HG02623 (cell line): Measurements from ENCODE around the gene SUCO.
"Not testable (repeated sequence)": the region's sequence is repeated elsewhere in the genome, so short reads cannot be mapped to it uniquely, and the experiment has no call there.

Source experiments
- ATAC-seq: cut with Tn5 transposase; IDR thresholded peaks from one replicate; pipeline ENCODE4 v1.9.1; 2021; ENCODE audit warnings: moderate library complexity; ENCODE audit not compliant: unreplicated experiment

SUCO gene

DNA sequence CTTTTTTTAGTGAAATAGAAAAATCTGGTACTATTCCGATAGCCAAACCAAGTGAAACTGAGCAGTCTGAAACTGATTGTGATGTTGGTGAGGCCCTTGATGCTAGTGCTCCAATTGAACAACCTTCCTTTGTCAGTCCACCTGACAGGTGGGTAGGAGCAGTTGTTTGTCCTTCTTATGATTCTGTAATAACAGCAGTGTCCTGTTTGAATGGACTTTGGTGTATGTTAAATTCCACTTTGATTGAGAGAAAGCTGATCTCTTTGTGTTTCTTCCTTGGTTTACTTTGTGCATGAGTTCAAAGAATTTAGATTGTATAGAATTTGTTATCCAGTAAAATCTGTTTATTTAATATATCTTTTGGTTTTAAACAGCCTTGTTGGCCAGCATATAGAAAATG is 24.3 kb downstream of the SUCO start:
- ATAC-seq = no peak

DNA sequence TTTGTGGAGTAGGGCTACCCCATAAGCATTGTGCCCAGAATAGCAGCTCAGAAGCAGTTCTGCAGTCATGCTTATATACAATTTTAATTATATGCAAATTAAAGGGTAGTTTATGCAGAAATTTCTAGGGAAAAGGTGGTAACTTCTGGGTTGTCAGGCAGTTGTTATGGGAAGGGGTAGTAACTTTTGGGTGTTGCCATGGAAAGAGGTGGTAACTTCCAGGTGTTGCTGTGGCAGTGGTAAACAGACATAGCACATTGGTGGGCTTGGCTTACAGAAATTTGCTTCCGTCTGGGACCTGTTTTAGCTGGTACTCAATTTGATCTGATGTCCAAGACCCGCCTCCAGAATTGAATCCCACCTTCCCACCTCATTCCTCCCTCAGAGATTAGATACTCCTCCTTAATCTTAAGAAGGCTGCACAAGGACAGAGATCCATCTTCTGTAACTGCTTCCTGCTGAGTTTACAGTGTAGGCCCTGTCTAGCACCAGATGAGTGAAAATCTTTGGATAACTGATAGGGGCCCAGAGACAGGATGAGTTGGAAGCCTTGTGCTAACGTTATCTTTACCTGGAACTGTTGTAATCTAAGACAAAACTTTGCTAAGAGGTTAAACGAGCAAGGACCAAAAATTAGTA is 26.7 kb downstream of the SUCO start:
- no peak for ATAC-seq

DNA sequence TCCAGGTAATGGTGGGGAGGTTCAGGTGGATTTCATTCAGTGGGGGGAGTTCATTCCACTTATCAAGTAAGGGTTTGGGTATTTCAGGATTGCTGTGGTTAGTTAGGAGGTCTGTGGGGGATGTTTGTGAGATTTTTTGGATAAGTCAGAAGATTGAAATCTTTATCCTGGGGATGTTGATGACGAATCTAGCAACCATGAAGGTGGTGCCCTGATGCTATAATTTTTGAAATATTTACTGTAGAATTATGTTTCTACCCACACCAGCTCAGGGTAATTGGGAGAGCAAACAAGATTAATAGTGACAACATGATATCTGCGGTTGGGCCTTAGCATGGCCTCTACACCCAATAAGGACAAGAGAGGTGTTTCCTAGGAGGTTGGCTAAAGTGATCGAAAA is 28.3 kb downstream of the SUCO start:
- no peak for ATAC-seq

DNA sequence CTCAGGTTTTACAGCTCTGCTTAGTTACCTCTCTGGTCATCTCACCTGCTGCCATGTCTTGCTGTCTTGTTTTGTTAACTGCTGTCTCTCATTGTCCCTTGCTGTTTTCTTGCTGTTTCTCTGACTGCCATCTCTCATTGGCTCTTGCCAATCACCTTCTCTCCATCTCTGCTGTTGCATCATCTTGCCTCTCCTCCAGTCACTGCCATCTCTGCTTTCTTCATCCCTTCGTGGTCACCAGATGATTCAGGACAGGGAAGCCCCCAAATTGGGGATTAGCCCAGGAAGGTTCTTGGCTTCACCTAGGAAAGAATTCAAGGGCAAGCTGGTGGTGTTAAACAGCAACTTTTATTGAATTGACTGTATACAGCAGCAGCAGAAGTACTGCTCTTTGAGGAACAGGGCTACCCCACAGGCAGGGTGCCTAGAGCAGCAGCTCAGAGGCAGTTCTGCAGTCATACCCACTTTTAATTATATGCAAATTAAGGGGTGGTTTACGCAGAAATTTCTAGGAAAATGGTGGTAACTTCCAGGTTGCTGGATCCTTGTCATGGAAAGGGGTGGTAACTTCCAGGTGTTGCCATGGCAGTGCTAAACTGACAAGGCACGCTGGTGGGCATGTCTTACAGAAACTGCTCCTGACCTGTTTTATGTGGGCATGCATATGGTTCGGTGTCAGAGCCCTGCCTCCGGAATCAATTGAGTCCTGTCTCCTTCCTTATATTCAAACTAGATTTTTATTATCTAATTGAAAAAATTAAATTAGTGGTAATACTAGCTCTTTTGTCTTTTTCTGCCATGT is 33.4 kb downstream of the SUCO start:
- ATAC-seq = no peak

DNA sequence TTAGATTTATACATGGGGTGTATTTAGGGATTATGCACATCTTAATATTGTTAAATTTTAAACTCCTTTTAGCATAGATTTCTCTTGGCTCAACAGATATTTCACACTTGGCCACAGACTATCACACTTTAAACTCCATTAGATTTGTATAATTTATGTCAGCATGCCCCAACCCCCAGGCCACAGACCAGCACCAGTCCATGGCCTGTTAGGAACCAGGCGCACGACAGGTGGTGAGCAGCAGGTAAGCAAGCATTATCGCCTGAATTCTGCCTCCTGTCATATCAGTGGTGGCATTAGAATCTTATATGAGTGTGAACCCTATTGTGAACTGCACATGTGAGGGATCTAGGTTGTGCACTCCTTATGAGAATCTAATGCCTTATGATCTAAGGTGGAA is 34.8 kb downstream of the SUCO start:
- ATAC-seq = no peak

DNA sequence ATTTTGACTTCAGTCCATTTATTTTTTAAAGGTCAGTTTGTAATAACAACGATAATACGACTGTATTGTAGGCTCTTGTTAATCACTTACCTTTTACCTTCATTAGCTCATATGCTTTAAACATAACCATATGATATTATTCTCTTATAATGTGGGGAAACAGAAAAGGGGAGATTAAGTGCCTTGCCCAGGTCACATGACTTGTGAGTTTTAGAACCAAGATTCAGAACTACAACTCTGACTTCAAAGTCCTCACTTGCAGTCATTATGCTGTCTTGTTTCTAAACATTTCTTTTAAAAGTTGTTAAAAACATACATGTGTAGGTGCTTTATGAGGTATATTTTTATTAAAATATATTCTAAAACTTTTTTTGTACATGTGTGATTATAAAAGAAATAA is 41.1 kb downstream of the SUCO start:
- no peak for ATAC-seq

DNA sequence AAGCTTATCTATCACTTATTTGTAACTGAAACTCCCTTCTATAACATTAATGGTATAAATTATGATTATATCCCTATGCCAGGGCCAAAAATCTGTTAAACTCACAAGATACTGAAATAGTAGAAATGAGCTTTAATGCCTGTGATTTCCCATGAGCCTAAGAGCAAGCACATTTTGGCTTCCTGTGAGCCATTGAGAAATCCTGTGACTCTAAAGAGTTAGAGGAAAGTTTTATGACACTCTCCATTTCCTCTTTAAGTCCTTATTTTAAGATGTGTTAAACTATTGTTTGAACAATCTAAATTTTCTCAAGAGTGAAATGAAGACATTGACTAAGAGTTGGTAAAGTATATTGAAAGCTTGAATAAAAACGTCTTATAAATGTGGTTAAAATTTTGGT is 45.6 kb downstream of the SUCO start:
- no peak for ATAC-seq

DNA sequence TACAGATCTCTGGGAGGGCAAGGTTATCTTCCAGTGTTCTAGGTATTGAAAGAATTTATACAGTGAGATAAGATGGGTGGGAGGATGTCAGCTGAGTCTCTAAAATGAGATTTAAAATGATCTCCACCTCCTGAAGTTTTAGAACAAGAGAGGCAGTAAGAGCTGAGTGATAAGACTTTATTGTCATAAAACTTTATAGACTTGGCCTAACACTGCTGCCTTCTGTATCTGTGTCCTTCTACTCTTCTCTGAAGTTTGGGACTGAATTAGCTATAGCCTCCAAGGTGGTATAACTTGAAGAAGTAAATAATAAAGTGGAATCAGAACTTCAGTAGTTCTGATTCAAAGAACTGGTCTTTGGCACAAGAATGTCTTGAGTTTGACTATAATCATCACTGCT is 48.3 kb downstream of the SUCO start:
- ATAC-seq = no peak

DNA sequence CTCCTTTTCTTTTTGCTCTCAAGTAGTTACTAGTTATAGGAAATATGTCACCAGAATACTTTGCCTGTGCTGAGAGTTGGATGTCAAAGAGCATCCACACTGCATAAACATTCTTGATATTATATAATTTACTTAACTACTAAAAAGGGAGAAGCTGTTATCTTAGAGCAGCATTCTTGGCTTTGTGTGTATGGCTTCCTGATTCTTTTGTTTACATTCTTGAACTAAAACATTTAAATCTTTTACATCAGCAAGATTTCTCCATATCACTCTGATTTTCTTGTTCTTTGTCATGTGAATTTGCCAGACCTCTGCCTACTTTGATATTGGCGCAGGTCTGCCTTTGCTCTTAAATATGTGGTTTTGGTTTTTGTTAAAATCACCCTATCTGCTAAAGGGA is 48.8 kb downstream of the SUCO start:
- ATAC-seq = no peak

DNA sequence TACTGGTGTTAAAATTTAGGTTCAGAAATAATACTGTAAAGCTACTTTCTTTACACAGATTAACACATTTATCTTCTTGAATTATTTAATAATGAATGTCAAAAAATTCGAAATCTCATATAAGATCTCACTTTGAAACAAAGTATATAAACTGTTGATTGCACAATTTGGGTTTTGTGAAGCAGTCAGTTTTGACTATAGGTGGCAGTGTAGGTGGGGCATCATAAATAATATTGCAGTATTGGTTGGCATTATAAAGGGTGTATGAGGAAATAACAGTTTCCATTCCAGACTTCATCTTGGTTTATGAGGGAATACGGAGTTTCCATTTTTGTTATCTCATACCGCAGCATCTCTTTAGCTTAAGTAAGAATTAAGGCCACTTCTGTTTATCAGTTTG is 49.9 kb downstream of the SUCO start:
- ATAC-seq = no peak

DNA sequence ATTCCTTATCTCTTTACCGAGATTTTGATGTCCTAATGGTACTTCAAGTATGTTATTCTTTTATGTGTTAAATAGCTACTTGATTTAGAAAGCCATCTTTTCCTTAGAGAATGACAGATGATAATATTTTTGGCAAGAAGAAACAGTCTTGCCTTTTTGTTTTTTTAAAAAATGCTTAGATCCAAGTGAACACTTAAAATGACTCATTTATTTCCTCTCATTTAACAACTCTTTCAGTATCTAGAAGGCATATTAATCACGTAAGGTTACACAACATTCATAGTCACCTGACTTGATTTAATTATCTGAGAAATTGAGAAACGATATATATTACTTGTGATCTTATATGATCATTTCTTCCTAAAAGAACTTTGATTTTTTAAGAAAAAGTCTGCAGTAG is 52.4 kb downstream of the SUCO start:
- no peak for ATAC-seq

DNA sequence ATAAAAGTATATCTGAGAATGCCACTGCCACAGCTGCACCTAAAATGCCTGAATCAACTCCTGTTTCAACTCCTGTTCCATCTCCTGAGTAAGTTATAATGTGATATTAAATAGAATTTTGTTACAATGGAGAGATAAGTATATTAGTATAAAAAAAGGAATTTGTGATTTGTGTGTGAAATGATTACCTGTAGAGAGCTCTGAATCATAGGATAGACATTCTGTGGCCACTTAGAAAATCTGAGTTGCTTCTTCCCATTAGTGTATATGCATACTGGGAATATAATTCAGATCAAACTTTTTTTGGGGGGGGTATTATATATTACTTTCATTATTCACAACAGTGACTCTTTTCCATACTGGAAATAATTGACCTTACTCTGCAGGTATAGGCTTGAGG is 52.9 kb downstream of the SUCO start:
- ATAC-seq = no peak

DNA sequence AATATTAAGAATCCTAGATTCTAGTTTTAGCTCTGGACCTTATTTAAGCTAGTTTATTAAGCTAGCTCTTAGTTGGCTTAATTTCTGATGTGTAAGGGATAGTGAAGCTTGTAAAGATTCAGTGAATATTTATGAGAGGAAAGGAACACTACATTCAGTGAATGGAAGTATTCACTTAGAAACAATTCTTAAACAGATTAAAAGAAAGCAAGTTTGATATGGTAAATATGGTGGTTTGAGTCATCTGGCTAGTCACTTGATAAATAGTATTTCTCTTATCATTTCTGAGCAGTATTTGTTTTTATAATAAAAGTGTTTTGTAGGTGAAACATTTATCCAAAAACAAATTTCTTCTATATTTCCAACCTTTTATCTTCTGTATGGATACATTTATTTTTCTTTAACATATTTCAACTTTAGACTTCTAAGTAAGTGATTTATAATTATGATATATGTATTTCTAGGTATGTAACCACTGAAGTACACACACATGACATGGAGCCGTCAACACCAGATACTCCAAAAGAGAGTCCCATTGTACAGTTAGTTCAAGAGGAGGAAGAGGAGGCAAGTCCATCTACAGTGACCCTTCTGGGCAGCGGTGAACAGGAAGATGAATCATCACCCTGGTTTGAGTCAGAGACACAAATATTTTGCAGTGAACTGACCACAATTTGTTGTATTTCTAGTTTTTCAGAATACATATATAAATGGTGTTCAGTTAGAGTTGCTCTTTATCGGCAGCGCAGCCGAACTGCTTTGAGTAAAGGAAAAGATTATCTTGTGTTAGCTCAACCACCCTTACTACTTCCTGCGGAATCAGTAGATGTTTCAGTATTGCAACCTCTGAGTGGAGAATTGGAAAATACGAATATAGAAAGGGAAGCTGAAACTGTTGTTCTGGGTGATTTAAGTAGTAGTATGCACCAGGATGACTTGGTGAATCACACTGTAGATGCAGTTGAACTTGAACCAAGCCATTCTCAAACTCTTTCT is 55.6 kb downstream of the SUCO start:
- ATAC-seq = no peak

DNA sequence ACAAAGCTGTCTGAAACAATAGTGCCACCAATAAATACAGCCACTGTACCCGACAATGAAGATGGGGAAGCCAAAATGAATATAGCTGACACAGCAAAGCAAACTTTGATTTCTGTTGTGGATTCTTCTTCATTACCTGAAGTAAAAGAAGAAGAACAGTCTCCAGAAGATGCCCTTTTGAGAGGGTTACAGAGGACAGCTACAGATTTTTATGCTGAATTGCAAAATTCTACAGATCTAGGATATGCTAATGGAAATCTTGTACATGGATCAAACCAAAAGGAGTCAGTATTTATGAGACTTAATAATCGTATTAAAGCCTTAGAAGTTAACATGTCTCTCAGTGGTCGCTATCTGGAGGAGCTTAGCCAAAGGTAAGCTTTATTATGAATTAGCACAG is 56.6 kb downstream of the SUCO start:
- ATAC-seq = no peak

DNA sequence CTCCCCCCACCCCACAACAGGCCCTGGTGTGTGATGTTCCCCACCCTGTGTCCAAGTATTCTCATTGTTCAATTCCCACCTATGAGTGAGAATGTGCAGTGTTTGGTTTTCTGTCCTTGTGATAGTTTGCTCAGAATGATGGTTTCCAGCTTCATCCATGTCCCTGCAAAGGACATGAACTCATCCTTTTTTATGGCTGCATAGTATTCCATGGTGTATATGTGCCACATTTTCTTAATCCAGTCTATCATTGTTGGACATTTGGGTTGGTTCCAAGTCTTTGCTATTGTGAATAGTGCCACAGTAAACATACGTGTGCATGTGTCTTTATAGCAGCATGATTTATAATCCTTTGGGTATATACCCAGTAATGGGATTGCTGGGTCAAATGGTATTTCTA is 58.5 kb downstream of the SUCO start:
- ATAC-seq = not testable (repeated sequence)

DNA sequence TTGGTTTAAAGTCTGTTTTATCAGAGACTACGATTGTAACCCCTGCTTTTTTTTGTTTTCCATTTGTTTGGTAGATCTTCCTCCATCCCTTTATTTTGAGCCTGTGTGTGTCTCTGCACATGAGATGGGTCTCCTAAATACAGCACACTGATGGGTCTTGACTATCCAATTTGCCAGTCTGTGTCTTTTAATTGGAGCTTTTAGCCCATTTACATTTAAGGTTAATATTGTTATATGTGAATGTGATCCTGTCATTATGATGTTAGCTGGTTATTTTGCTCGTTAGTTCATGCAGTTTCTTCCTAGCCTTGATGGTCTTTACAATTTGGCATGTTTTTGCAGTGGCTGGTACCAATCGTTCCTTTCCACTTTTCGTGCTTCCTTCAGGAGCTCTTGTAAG is 62.1 kb downstream of the SUCO start:
- not testable (repeated sequence) for ATAC-seq

DNA sequence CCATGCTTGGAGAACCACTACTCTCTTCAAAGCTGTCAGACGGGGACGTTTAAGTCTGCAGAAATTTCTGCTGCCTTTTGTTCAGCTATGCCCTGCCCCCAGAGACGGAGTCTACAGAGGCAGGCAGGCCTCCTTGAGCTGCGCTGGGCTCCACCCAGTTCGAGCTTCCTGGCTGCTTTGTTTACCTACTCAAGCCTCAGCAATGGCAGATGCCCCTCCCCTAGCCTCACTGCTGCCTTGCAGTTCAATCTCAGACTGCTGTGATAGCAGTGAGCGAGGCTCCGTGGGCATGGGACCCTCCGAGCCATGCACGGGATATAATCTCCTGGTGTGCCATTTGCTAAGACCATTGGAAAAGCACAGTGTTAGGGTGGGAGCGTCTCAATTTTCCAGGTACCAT is 63.8 kb downstream of the SUCO start:
- not testable (repeated sequence) for ATAC-seq

DNA sequence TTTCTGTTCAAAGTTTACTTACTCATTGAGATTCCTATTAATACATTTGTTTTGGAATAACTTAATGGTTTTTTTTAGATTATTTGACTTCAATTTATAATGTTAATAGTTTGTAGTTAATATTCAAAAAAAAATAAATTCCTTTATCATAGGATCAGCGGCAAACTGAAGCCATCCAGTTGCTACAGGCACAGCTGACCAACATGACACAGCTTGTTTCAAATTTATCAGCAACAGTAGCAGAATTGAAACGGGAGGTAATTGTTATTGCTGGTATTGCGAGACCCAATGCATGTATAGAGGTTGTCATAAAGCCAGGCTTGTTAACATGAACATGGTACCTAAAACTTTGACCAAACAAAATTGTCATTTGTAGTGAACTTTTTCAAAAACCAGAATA is 67.0 kb downstream of the SUCO start:
- no peak for ATAC-seq

DNA sequence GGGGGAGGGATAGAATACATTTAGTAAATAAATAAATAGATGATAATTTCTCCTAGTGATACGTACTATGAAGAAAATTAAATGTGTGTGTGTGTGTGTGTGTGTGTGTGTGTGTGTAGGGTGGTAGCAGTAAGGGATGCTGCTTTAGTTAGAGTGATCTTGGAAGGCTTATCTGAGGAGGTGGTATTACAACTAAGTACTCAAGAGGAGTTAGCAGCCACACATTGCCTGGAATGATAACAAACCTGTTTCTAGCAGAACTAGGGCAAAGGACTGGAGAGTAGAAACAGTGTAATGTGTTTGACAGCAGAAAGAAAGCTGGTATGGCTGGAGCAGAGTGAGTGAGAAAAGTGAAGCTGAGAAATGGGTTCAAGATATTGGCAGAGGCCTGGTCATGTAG is 67.7 kb downstream of the SUCO start:
- no peak for ATAC-seq

DNA sequence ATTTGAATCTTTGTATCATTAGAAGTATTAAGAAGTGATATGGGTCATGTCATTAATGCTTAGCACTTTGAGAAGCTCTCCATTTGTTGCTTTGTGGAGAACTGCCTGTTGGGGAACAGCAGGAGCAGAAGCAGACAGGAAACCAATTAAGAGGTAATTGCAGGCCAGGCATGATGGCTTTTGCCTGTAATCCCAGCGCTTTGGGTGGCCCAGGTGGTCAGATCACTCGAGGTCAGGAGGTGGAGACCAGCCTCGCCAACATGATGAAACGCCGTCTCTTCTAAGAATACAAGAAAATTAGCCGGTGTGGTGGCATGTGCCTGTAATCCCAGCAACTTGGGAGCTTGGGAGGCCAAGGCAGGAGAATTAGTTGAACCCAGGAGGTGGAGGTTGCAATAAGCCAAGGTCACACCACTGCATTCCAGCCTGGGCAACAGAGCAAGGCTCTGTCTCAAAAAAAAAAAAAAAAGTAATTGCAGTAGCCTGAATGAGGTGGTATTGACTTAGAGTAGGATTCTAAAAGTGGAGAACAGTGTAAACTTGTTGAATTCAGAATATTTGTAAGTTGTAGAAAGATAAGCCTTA is 68.2 kb downstream of the SUCO start:
- no peak for ATAC-seq

DNA sequence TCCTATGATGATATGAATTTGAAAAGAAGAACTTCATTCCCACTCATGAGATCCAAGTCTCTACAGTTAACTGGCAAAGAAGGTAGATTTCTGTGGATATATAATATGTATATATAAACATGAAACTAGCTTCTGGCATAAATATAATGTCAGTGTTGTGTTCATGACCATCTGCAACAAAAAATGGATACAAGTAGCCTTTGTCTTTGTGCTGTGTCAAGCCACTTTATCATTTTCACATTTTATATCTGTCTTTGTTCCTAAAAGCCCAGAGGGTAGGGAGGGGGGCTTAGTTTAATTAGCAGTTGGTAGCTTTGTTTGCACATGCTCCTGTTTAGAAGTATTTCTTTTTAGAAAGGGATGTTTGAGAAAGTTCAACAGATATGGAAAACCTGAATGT is 69.8 kb downstream of the SUCO start:
- ATAC-seq = no peak
